KBM-7 (cell line): ENCODE data around the gene PPP1R9B.

ENCODE experiments used
- DNase-seq: peaks from one replicate; pipeline ENCODE4 v3.0.0-alpha.2; 2015
- in situ Hi-C: fragments of 300-500 bp; cut with MboI; formaldehyde crosslinking; loops from 2 replicates; pipeline ENCODE4 v1.14.3; 2020; ENCODE audit warnings: low sequenced_read_pairs, low pct_unique_long_range_greater_than_20kb, mixed read lengths

The PPP1R9B gene

GRCh38 chr17:50176559-50177357, 26.3 kb upstream of the PPP1R9B start:
- DNase-seq: no peak
- in situ Hi-C loops: no loop called here

- no peak for DNase-seq
- in situ Hi-C loops: no loop called here
Measured at GRCh38 chr17:50175035-50175807, 24.7 kb upstream of the PPP1R9B start.

DNA sequence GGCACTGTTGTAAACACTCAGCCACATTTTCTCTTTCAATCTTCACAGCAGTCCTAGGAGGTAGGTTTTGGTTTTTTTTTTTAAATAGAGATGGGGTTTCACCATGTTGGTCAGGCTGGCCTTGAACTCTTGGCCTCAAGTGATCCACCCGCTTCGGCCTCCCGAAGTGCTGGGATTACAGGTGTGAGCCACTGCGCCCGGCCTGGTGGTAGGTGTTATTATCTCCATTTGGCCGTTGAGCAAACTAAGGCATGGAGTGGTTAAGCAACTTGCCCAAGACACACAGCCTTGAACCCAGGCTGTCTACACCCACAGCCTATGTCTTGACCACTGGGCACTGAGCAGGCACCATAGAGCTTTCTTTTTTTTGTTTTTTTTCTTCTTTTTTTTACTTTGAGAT, 24.0 kb upstream of the PPP1R9B start:
- DNase-seq: no peak
- in situ Hi-C loops: no loop called here

DNA sequence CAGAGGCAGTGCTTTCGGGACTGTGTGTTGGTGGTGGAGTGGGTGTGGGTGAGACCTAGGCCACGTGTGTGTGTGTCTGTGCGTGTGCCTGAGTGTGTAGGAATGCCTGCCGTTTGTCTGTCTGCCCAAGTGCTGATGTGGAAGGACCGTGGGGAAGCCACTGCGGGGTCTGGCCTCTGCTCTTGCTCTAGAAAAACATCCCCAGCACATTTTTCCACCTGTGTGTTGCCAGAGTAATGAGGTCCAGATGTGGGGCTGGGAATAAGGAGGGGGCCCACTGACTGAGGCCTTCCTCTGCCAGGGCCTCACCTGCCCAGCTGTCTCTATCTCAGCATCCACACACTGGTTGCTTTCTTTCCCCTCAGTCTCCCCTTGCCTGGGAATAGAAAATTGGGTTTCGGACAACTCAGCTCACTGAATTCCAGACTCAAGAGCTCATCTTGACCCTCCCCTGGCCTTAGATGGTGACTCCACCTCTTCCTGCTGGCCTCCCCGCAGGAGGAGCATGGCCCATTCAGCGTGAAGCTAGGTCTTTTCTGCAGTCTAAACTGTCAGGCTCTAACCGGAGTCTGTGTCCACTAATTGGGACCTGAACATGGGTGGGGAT, 23.0 kb upstream of the PPP1R9B start:
- in situ Hi-C loops: no loop called here
- DNase-seq: no peak

- in situ Hi-C loops: no loop called here
- no peak for DNase-seq
Measured at GRCh38 chr17:50172936-50173334, 22.5 kb upstream of the PPP1R9B start.

- in situ Hi-C loops: no loop called here
- DNase-seq: no peak
Measured at GRCh38 chr17:50172130-50172529, 21.7 kb upstream of the PPP1R9B start.

- in situ Hi-C loops: no loop called here
- no peak for DNase-seq
Measured at GRCh38 chr17:50171371-50172071, 21.0 kb upstream of the PPP1R9B start.

DNA sequence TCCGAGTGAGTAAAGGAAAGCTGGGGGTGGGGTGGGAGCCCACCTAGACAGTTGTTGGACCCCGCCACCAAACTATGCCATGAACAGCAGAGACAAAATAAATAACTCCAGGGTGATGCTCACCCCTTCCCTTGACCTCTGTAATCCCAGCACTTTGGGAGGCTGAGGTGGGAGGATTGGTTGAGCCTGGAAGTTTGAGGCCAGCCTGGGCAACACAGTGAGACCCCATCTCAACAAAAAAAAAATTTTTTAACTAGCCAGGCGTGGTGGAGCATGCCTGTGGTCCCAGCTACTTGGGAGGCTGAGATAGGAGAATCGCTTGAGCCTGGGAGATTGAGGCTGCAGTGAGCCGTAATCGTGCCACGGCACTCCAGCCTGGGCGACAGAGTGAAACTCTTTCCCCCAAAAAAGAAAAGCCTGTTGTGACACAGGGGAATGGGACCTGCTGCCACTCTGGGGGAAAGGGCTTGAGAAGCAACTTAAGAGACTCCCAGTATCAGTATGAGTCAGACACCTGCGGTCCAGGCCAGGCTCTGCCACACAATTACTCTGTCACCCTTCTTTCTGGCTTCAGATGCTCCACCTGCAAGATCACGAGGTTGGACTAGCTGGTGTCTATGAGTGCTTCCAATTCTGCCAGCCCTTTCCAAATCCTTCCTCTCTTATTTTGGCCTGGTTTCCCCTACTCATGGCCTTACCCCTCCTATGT, 20.3 kb upstream of the PPP1R9B start:
- in situ Hi-C loops: no loop called here
- no peak for DNase-seq

- DNase-seq: no peak
- in situ Hi-C loops: loop anchor here (10.0 kb wide), 1 partner anchor 55 kb away; no protein-coding TSS in a partner anchor
Measured at GRCh38 chr17:50169881-50170459, 19.5 kb upstream of the PPP1R9B start.

GRCh38 chr17:50169121-50169764, 18.8 kb upstream of the PPP1R9B start:
- in situ Hi-C loops: loop anchor here (10.0 kb wide), 1 partner anchor 54 kb away; no protein-coding TSS in a partner anchor
- DNase-seq: peak; percentile 94

DNA sequence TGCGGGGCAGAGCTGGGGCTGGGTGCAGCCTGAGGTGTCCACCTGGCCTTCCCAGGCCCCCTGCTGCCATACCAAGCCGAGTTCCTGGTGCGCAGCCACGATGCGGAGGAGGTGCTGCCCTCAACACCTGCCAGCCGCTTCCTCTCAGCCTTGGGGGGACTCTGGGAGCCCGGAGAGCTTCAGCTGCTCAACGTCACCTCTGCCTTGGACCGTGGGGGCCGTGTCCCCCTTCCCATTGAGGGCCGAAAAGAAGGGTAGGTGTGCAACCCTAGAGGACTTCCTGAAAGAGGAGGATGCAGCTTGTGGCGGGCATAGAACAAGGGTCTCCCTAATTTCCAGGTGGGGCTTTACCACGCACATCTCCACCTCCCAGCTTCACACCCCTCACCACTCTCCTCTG, 17.8 kb upstream of the PPP1R9B start:
- DNase-seq: no peak
- in situ Hi-C loops: loop anchor here (10.0 kb wide), 1 partner anchor 54 kb away; no protein-coding TSS in a partner anchor

GRCh38 chr17:50167371-50167770, 16.9 kb upstream of the PPP1R9B start:
- in situ Hi-C loops: loop anchor here (10.0 kb wide), 1 partner anchor 53 kb away; no protein-coding TSS in a partner anchor
- DNase-seq: no peak

DNA sequence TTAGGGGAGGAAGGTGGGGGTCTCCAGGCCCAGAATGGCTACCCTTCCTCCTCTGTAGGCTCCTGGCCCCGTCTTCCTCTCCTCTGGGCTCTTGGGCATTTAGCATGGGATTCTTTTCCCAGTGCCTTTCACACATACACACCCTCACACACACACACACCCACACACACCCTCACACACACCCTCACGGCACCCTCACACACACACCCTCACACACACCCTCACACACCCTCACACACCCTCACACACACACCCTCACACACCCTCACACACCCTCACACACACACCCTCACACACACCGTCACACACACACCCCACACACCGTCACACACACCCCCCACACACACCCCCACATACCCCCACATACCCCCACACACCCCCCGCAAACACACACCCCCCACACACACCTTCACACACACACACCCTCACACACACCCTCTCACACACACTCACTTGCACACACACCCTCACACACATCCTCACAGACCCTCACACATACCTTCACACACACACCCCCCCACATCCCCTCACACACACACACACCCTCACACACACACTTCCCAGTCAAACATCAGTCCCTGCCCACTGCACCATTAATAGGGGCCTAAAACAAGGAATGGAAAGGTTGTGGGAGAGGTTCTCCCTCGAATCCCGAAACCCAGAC, 16.2 kb upstream of the PPP1R9B start:
- in situ Hi-C loops: loop anchor here (10.0 kb wide), 1 partner anchor 52 kb away; no protein-coding TSS in a partner anchor
- DNase-seq: no peak

DNA sequence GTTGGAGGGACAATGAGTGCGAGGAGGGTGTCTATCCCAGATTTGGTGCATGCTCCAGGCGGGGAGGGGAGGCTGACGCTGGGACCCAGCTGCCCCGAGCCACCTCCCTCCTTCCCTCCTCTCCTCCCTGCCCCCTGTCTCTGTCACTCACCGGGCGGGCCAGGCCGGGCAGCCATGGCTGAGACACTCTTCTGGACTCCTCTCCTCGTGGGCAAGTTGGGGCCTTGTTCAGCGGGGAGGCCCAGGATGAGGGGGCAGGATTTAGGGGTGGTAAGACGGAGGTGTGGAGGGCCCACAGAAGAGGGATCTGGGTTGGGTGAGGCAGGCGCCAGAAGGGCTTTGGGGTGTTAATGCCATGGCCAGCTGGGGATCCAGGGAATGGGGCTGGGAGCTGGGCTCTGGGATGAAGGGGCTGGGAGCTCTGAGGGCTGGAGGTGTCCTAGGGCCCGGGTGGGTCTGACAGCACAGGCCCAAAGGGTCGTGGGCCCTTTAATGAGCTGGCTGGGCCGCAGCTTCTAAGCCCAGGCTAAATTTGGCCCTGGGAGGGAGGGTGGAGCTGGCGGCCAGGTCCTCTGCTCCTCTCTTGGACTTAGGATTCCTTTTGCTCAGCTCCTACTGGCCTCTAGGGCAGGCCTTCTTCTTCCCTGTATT, 15.5 kb upstream of the PPP1R9B start, which contains the start of gene SGCA:
TSS of gene SGCA (plus strand) at position 139 of the 651 bp plus-strand sequence. CDS start at position 175, 36 bp downstream.
- in situ Hi-C loops: loop anchor here (10.0 kb wide), 1 partner anchor 51 kb away; no protein-coding TSS in a partner anchor
- DNase-seq: no peak

DNA sequence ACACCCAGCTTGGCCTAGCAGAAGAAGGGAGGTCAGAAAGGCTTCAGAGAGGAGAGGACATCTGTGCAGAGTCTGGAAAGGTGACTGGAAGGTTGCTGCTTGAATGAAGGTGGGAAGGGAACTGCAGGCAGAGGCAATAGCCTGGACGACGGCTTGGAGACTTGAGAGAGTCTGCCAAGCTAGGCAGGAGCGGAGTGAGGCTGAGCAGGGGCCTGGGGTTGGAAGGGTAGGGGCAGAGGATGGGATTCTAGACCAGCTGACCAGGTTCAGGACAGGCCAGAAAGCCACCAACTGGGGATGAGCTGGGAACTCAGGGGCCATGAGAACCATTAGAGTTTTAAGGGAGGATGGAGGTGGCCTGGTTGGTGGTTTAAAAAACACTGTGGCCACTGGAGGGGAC, 15.0 kb upstream of the PPP1R9B start:
- in situ Hi-C loops: loop anchor here (10.0 kb wide), 1 partner anchor 51 kb away; no protein-coding TSS in a partner anchor
- DNase-seq: no peak

- in situ Hi-C loops: loop anchor here (10.0 kb wide), 1 partner anchor 50 kb away; no protein-coding TSS in a partner anchor
Measured at GRCh38 chr17:50165066-50165465, 14.6 kb upstream of the PPP1R9B start.

GRCh38 chr17:50164697-50164988, 14.2 kb upstream of the PPP1R9B start:
- in situ Hi-C loops: loop anchor here (10.0 kb wide), 1 partner anchor 50 kb away; no protein-coding TSS in a partner anchor
- no peak for DNase-seq

More at GRCh38 chr17:50165066-50165465, 14.6 kb upstream of the PPP1R9B start:
- DNase-seq: no peak
